Suprapubic skin (tissue), 4 donors: ENCODE measurements around the gene CYBA. TPM values are rescaled to one million over a fixed set of nuclear protein-coding genes. Genes with fewer than 3 reads are reported as not detected.

Experiments
- DNase-seq, 2 donors: peaks; one replicate each; pipeline ENCODE4 v3.0.0-alpha.2; 2019; ENCODE audit warnings: low spot score in 2 of 2
- H3K27ac ChIP-seq: fragments of 200-600 bp; sonication (generic); one replicate; pipeline ENCODE4 v1.5.1; 2019
- H3K27me3 ChIP-seq: fragments of 200-600 bp; sonication (generic); one replicate; pipeline ENCODE4 v1.5.1; 2019
- H3K36me3 ChIP-seq: fragments of 200-600 bp; sonication (generic); one replicate; pipeline ENCODE4 v1.5.1; 2019
- H3K4me1 ChIP-seq: fragments of 200-600 bp; sonication (generic); one replicate; pipeline ENCODE4 v1.5.1; 2019
- H3K4me3 ChIP-seq: fragments of 200-600 bp; sonication (generic); one replicate; pipeline ENCODE4 v1.5.1; 2019; ENCODE audit warnings: mild to moderate bottlenecking
- H3K9me3 ChIP-seq: fragments of 200-600 bp; sonication (generic); one replicate; pipeline ENCODE4 v1.5.1; 2019
- EP300 ChIP-seq: sonication (generic); formaldehyde crosslinking; IDR thresholded peaks from one replicate; pipeline ENCODE4 v1.6.1; 2017; ENCODE audit warnings: antibody characterized with exemption
- POLR2A ChIP-seq, 2 donors: fragments of 450-650 bp; IDR thresholded peaks; one replicate each; pipeline ENCODE4 v1.6.1; 2017; ENCODE audit warnings: antibody characterized with exemption in 2 of 2, mild to moderate bottlenecking in 2 of 2, moderate library complexity in 2 of 2
- POLR2AphosphoS5 ChIP-seq, 3 donors: sonication (generic); formaldehyde crosslinking; IDR thresholded peaks; one replicate each; pipeline ENCODE4 v1.6.1; 2017; ENCODE audit warnings: antibody characterized with exemption in 3 of 3
- WGBS: methylation state at CpG from one replicate; pipeline ENCODE4 v1.1.5; 2018; 5-methylcytosine and 5-hydroxymethylcytosine counted together
- total RNA-seq, 4 donors: library from RNA; depleted of rRNA; stranded (reverse); fragments of >200 nt; gene quantifications; one replicate each; pipeline ENCODE4 v1.1.0, GENCODE V29; 2016
- TF ChIP-seq, protein P1 (sequence below), 2 donors: fragments of 200-600 bp in 1 of 2; fragments of 450-650 bp in 1 of 2; sonication (generic) in 1 of 2; IDR thresholded peaks; one replicate each; pipeline ENCODE4 v1.5.1; 2016 to 2019; ENCODE audit warnings: antibody characterized with exemption in 2 of 2, mild to moderate bottlenecking in 1 of 2, moderate library complexity in 1 of 2

CYBA gene
- total RNA-seq, 4 donors from 2014 or later: 22.4 to 39.1 (median 29.7) TPM

DNA sequence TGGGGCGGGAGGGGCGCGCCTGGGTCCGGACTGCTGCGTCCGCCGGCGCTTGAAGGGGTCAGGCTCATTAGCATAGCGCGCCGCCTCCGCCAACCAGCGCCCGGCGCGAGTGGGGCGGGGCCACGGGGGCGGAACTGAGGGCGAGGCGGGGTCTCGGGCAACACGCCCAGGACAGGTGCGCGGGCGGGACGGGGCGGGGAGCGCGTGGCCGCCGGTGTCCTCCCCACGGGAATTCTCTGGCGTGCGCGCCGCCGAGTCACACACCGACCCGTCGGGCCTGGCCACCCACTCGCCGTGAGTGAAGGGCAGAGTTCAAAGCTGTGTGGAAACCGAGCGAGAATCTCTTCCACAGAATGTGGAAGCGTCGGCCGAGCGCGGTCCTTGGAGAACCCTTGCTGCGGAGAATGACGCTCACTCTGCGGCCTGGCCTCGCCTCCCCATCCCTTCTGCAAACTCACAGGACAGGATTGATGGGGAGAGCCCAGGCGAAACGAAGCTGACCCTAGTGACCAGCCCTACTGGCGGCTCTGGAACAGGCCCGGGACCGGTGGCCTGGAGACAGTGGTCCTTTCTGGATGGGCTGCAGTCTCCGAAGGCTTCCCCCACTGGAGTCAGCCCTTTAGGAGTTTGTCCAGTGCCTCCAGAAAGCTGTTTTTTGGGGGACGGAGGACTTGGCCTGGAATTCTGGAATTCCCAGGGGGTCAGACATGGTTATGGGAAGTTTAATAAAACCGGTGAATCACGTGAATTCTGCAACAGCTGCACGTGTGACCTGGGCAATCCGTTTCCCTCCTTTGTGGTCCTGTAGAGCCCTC lies 35.8 kb upstream of the CYBA start, which contains the start of gene SNAI3:
Gene SNAI3 (minus strand): TSS at position 69 of the 815 bp plus-strand sequence. CDS start 101 bp downstream, outside the sequence.
- no peaks in the 10 kb centered on the region for H3K36me3 ChIP-seq
- peak in 1 of 2 donors; percentile 84 for DNase-seq
- TF ChIP-seq POLR2AphosphoS5 (IDR thresholded peaks at IDR 0.05) (no peak), EP300 (no peak)
- TF ChIP-seq, protein P1, sequence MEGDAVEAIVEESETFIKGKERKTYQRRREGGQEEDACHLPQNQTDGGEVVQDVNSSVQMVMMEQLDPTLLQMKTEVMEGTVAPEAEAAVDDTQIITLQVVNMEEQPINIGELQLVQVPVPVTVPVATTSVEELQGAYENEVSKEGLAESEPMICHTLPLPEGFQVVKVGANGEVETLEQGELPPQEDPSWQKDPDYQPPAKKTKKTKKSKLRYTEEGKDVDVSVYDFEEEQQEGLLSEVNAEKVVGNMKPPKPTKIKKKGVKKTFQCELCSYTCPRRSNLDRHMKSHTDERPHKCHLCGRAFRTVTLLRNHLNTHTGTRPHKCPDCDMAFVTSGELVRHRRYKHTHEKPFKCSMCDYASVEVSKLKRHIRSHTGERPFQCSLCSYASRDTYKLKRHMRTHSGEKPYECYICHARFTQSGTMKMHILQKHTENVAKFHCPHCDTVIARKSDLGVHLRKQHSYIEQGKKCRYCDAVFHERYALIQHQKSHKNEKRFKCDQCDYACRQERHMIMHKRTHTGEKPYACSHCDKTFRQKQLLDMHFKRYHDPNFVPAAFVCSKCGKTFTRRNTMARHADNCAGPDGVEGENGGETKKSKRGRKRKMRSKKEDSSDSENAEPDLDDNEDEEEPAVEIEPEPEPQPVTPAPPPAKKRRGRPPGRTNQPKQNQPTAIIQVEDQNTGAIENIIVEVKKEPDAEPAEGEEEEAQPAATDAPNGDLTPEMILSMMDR (IDR thresholded peaks at IDR 0.05): no peak
- no peaks in the 10 kb centered on the region for H3K9me3 ChIP-seq
- H3K4me1 ChIP-seq: peaks cover 44% of the 10 kb centered on the region
- 44% methylated on average over 8 of the region's 65 CpGs for WGBS
- peaks cover 79% of the 10 kb centered on the region for H3K27me3 ChIP-seq
- H3K4me3 ChIP-seq: peak within 1 kb of the TSS; percentile 57
- no peak within 1 kb of the TSS for H3K27ac ChIP-seq

DNA sequence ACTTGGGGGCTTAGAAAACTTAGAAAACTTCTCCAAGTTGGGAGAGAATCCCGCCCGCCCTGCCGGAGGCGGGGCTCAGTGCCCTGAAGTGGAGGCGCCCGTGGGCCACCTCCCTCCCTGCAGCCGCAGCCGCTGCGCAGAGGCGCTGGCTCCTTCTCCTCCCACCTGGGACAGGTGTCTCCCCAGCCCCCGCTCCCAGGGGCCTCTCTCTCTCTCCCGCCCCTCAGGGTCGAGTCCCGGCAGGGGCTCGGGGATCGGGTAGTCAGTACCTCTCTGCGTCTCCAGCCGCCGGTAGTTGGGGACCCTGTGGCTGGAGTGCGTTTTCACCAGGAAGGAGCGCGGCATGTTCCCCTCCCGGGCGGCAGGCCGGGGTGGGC lies 35.2 kb upstream of the CYBA start:
- Histone ChIP-seq H3K36me3 (no peaks in the 10 kb centered on the region), H3K4me1 (peaks cover 48% of the 10 kb centered on the region), H3K9me3 (no peaks in the 10 kb centered on the region), H3K27ac (no peak overlapping the region), H3K27me3 (peaks cover 81% of the 10 kb centered on the region), H3K4me3 (peak overlapping the region; percentile 57)
- DNase-seq: no peak
- TF ChIP-seq EP300 (no peak), POLR2AphosphoS5 (IDR thresholded peaks at IDR 0.05) (no peak), POLR2A (IDR thresholded peaks at IDR 0.05) (no peak)
- TF ChIP-seq, protein P1 (IDR thresholded peaks at IDR 0.05): no peak
- WGBS: 0% methylated on average over 1 of the region's 25 CpGs

DNA sequence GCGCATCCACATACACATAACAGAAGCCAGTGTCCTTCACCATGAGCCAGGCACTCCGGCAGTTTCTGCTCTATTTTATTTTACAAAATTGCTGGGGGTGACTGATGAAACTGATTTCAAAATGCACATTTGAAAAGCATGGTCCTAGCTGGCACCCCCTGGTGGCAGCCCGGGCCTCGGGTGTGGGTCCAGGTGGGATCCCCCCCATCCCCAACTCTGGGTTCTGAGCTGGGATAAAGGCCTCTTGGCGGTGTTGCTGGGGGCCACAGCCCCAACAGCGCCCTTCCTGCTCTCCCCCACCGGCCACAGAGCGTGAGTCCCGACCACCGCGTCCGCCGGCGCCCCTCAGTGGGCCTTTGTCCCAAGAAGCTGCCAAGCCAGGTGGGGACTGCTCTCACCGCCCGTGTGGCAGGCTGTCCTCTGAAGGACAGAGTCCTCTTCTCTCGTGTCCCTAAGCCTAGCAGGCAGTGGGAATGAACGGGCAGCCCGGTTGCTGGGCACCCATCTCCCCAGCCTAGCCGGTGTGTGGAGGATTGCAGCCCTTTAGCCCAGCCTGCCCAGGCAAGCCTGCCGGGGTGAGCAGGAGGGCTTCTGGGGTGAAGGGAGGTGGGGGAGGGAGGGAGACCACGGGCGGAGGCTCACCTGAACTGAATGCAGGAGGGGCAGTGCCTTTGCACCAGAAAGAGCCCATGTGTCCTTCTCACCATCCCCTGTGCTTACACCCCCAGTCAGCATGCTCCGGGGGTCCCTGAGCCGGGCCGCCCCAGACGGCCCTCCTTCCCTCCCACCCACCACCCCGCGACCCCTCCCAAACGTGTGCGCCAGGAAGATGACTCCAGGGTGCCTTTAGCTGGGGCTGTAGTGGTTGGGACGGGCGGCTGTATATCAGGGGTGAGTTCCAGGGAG lies 34.6 kb upstream of the CYBA start:
- 3% methylated on average over 16 of the region's 33 CpGs for WGBS
- TF ChIP-seq POLR2A (IDR thresholded peaks at IDR 0.05): no peak
- TF ChIP-seq, protein P1 (IDR thresholded peaks at IDR 0.05): peak; percentile 6 to 52
- TF ChIP-seq POLR2AphosphoS5 (IDR thresholded peaks at IDR 0.05): no peak
- no peak for TF ChIP-seq EP300
- Histone ChIP-seq H3K27me3 (peaks cover 81% of the 10 kb centered on the region), H3K9me3 (no peaks in the 10 kb centered on the region), H3K4me1 (peaks cover 46% of the 10 kb centered on the region), H3K27ac (no peak overlapping the region), H3K36me3 (no peaks in the 10 kb centered on the region), H3K4me3 (peak overlapping the region; percentile 57)
- DNase-seq: peak in 1 of 2 donors; percentile 59

DNA sequence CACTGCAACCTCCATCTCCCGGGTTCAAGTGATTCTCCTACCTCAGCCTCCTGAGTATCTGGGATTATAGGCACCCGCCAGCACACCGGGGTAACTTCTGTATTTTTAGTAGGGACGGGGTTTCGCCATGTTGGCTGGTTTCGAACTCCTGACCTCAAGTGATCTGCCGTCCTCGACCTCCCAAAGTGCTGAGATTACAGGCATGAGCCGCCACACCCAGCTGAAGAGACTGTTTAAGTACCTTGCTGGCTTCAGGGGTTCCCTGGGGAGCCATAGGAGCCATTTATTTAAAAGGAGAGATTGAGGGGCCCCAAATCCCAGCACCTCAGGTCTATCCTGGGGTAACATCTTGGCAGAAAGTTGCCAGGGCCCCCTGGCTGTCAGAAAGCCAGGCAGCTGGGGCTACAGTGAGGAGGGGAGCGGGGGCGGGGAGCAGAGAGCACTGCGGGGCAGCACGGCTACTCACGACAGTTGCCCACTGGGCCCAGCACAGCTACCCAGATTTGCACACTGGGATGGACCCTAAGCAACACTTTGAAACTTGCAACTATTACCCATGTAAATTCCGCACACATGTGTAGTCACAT lies 33.8 kb upstream of the CYBA start:
- Histone ChIP-seq H3K36me3 (no peaks in the 10 kb centered on the region), H3K4me3 (peak overlapping the region; percentile 57), H3K4me1 (peaks cover 46% of the 10 kb centered on the region), H3K27me3 (peaks cover 75% of the 10 kb centered on the region), H3K27ac (no peak overlapping the region), H3K9me3 (no peaks in the 10 kb centered on the region)
- TF ChIP-seq POLR2A (IDR thresholded peaks at IDR 0.05): no peak
- no peak for TF ChIP-seq EP300
- TF ChIP-seq, protein P1 (IDR thresholded peaks at IDR 0.05): no peak
- TF ChIP-seq POLR2AphosphoS5 (IDR thresholded peaks at IDR 0.05): no peak
- no peak for DNase-seq
- 69% methylated on average over 14 of the region's 15 CpGs for WGBS
